OCI-LY1 (cell line): ENCODE results near the gene PRKG1.

Experiments
- H2AFZ ChIP-seq: fragments of 200-600 bp; sonication (generic), shearing (Covaris generic); 2 replicates; pipeline ENCODE4 v1.6.0; 2014; ENCODE audit warnings: antibody characterized with exemption, mild to moderate bottlenecking, low read length
- H3F3A ChIP-seq: fragments of 200-600 bp; sonication (generic), shearing (Covaris generic); 2 replicates; pipeline ENCODE4 v1.6.0; 2014; ENCODE audit warnings: mild to moderate bottlenecking, antibody characterized with exemption, low read length, moderate library complexity; ENCODE audit not compliant: insufficient read depth
- H3K27ac ChIP-seq: fragments of 200-600 bp; sonication (generic); 2 replicates; pipeline ENCODE4 v1.5.1; 2014; ENCODE audit warnings: low read length, mixed run types, mild to moderate bottlenecking, low read depth; ENCODE audit not compliant: poor library complexity, severe bottlenecking
- H3K27me3 ChIP-seq: fragments of 200-600 bp; sonication (generic); 2 replicates; pipeline ENCODE4 v1.6.0; 2014; ENCODE audit warnings: antibody characterized with exemption, mild to moderate bottlenecking, low read length, moderate library complexity; ENCODE audit not compliant: insufficient read depth
- H3K36me3 ChIP-seq: fragments of 200-600 bp; sonication (generic); 2 replicates; pipeline ENCODE4 v1.6.1; 2014; ENCODE audit warnings: mild to moderate bottlenecking, antibody characterized with exemption, low read length, moderate library complexity, mixed read lengths; ENCODE audit not compliant: insufficient read depth
- H3K4me1 ChIP-seq: fragments of 200-600 bp; sonication (generic); 2 replicates; pipeline ENCODE4 v1.5.1; 2014; ENCODE audit warnings: mild to moderate bottlenecking, low read length, moderate library complexity; ENCODE audit not compliant: insufficient read depth, severe bottlenecking
- H3K4me2 ChIP-seq: fragments of 200-600 bp; sonication (generic), shearing (Covaris generic); 2 replicates; pipeline ENCODE4 v1.6.1; 2014; ENCODE audit warnings: low read length
- H3K4me3 ChIP-seq: fragments of 200-600 bp; sonication (generic); 2 replicates; pipeline ENCODE4 v1.5.1; 2014; ENCODE audit warnings: low read length, low read depth, mild to moderate bottlenecking, mixed read lengths; ENCODE audit not compliant: poor library complexity, severe bottlenecking
- H3K79me2 ChIP-seq: fragments of 200-600 bp; shearing (Covaris generic); 2 replicates; pipeline ENCODE4 v1.6.1; 2016; ENCODE audit warnings: mixed run types, low read length, mixed read lengths; ENCODE audit not compliant: insufficient read depth
- H3K9ac ChIP-seq: fragments of 200-600 bp; sonication (generic), shearing (Covaris generic); 2 replicates; pipeline ENCODE4 v1.6.1; 2014; ENCODE audit warnings: mild to moderate bottlenecking, low read length, mixed read lengths
- H3K9me2 ChIP-seq: fragments of 200-600 bp; sonication (generic), shearing (Covaris generic); 2 replicates; pipeline ENCODE4 v1.6.1; 2014; ENCODE audit warnings: low read depth, mild to moderate bottlenecking, low read length, mixed read lengths
- H3K9me3 ChIP-seq: fragments of 200-600 bp; shearing (Covaris generic); 2 replicates; pipeline ENCODE4 v1.6.1; 2014; ENCODE audit warnings: low read length, mixed read lengths
- H4K20me1 ChIP-seq: fragments of 200-600 bp; sonication (generic), shearing (Covaris generic); 2 replicates; pipeline ENCODE4 v1.6.0; 2016; ENCODE audit warnings: mild to moderate bottlenecking, low read length; ENCODE audit not compliant: insufficient read depth
- CTCF ChIP-seq: fragments of 200-600 bp; sonication (generic), shearing (Covaris generic); IDR thresholded peaks from 2 replicates; pipeline ENCODE4 v1.5.1; 2017; ENCODE audit warnings: mild to moderate bottlenecking, antibody characterized with exemption, low read length, moderate library complexity, mixed read lengths
- EZH2 ChIP-seq: fragments of 200-600 bp; sonication (generic), shearing (Covaris generic); IDR thresholded peaks from 2 replicates; pipeline ENCODE4 v1.8.0; 2017; ENCODE audit warnings: borderline replicate concordance, mixed run types, mild to moderate bottlenecking, antibody characterized with exemption, low read length, moderate library complexity, mixed read lengths

Gene PRKG1

GRCh38 chr10:51691135-51691534 lies 616.8 kb downstream of the PRKG1 start:
- H3K9ac ChIP-seq = no peak overlapping the region
- H4K20me1 ChIP-seq = 0 out of 2 replicates have a peak, but pooled peaks cover 3% of the 10 kb centered on the region
- H3F3A ChIP-seq = no peaks in the 10 kb centered on the region
- no peak overlapping the region for H2AFZ ChIP-seq
- H3K27me3 ChIP-seq = no peaks in the 10 kb centered on the region
- H3K4me2 ChIP-seq = no peak overlapping the region
- no peak for TF ChIP-seq EZH2
- no peak for TF ChIP-seq CTCF
- no peaks in the 10 kb centered on the region for H3K4me1 ChIP-seq
- no peaks in the 10 kb centered on the region for H3K79me2 ChIP-seq
- H3K36me3 ChIP-seq = peaks cover 8% of the 10 kb centered on the region
- no peaks in the 10 kb centered on the region for H3K9me2 ChIP-seq
- H3K27ac ChIP-seq = no peak overlapping the region
- H3K9me3 ChIP-seq = no peaks in the 10 kb centered on the region
- H3K4me3 ChIP-seq = no peak overlapping the region

- no peaks in the 10 kb centered on the region for H3K9me2 ChIP-seq
- no peak for TF ChIP-seq EZH2
- no peak for TF ChIP-seq CTCF
- no peak overlapping the region for H3K9ac ChIP-seq
- H3F3A ChIP-seq = no peaks in the 10 kb centered on the region
- H3K4me3 ChIP-seq = no peak overlapping the region
- no peak overlapping the region for H2AFZ ChIP-seq
- peaks cover 31% of the 10 kb centered on the region for H3K36me3 ChIP-seq
- H3K79me2 ChIP-seq = peaks cover 7% of the 10 kb centered on the region; the same call in 1 of the 2 replicates
- no peaks in the 10 kb centered on the region for H3K27me3 ChIP-seq
- H3K9me3 ChIP-seq = no peaks in the 10 kb centered on the region
- H4K20me1 ChIP-seq = 0 out of 2 replicates have a peak, but pooled peaks cover 3% of the 10 kb centered on the region
- peaks cover 16% of the 10 kb centered on the region for H3K4me1 ChIP-seq
- H3K27ac ChIP-seq = no peak overlapping the region
- no peak overlapping the region for H3K4me2 ChIP-seq
These were observed 619.9 kb downstream of the PRKG1 start for GRCh38 chr10:51694086-51694768.

GRCh38 chr10:51696251-51696650 lies 622.0 kb downstream of the PRKG1 start:
- Histone ChIP-seq H3K4me2 (no peak overlapping the region), H3K4me1 (peaks cover 23% of the 10 kb centered on the region), H3K4me3 (no peak overlapping the region), H3K79me2 (peaks cover 7% of the 10 kb centered on the region; the same call in 1 of the 2 replicates), H3K27me3 (no peaks in the 10 kb centered on the region), H3K9me2 (no peaks in the 10 kb centered on the region), H3K9me3 (no peaks in the 10 kb centered on the region), H4K20me1 (0 out of 2 replicates have a peak, but pooled peaks cover 3% of the 10 kb centered on the region), H3K36me3 (peaks cover 31% of the 10 kb centered on the region), H3K9ac (no peak overlapping the region), H2AFZ (no peak overlapping the region), H3K27ac (no peak overlapping the region), H3F3A (no peaks in the 10 kb centered on the region)
- TF ChIP-seq CTCF (no peak), EZH2 (no peak)
